Neural progenitor cell (in vitro differentiated cells): Measurements from ENCODE around the gene TRIM25. TPM values are rescaled to one million over a fixed set of nuclear protein-coding genes. Genes with fewer than 3 reads are reported as not detected.
A peak's percentile ranks its signal among the peaks of the same experiment; 100 is the strongest.

Source experiments
- DNase-seq: peaks from one replicate; pipeline ENCODE4 v3.0.0-alpha.2; 2016; ENCODE audit warnings: low spot score
- H2AFZ ChIP-seq: fragments of 200-600 bp; sonication (generic); replicated peaks from 2 replicates; pipeline ENCODE4 v1.6.1; 2016; ENCODE audit warnings: antibody characterized with exemption
- H3F3A ChIP-seq: fragments of 200-600 bp; sonication (generic); 2 replicates; pipeline ENCODE4 v1.6.1; 2016; ENCODE audit warnings: antibody characterized with exemption, low read depth
- H3K27ac ChIP-seq: fragments of 200-600 bp; sonication (generic); 2 replicates; pipeline ENCODE4 v1.5.1; 2016; ENCODE audit warnings: mild to moderate bottlenecking
- H3K27me3 ChIP-seq: fragments of 200-600 bp; sonication (generic); 2 replicates; pipeline ENCODE4 v1.6.1; 2016; ENCODE audit warnings: mild to moderate bottlenecking, moderate library complexity
- H3K36me3 ChIP-seq: fragments of 200-600 bp; sonication (generic); 2 replicates; pipeline ENCODE4 v1.5.1; 2016
- H3K4me1 ChIP-seq: fragments of 200-600 bp; sonication (generic); 2 replicates; pipeline ENCODE4 v1.6.1; 2016; ENCODE audit warnings: mixed run types
- H3K4me2 ChIP-seq: fragments of 200-600 bp; sonication (generic); 2 replicates; pipeline ENCODE4 v1.6.1; 2016
- H3K4me3 ChIP-seq: fragments of 200-600 bp; sonication (generic); 2 replicates; pipeline ENCODE4 v1.5.1; 2016
- H3K79me2 ChIP-seq: fragments of 200-600 bp; sonication (generic); 2 replicates; pipeline ENCODE4 v1.6.1; 2016; ENCODE audit warnings: low read depth
- H3K9ac ChIP-seq: fragments of 200-600 bp; sonication (generic); 2 replicates; pipeline ENCODE4 v1.6.1; 2016
- H3K9me3 ChIP-seq: fragments of 200-600 bp; sonication (generic); 2 replicates; pipeline ENCODE4 v1.5.1; 2016; ENCODE audit warnings: low read depth
- H4K20me1 ChIP-seq: fragments of 200-600 bp; sonication (generic); 2 replicates; pipeline ENCODE4 v1.6.1; 2016; ENCODE audit warnings: low read depth
- H3K27ac Mint-ChIP-seq: 3 replicates; pipeline ENCODE4 v1.8.0; 2021; ENCODE audit warnings: mixed read lengths
- H3K27me3 Mint-ChIP-seq: 2 replicates; pipeline ENCODE4 v1.8.0; 2022; ENCODE audit warnings: low read depth, mild to moderate bottlenecking, inconsistent platforms, moderate library complexity, mixed read lengths; ENCODE audit not compliant: insufficient read depth
- H3K36me3 Mint-ChIP-seq: 3 replicates; pipeline ENCODE4 v1.8.0; 2021; ENCODE audit warnings: mixed read lengths
- H3K4me1 Mint-ChIP-seq: 3 replicates; pipeline ENCODE4 v1.8.0; 2021; ENCODE audit warnings: mixed read lengths
- H3K4me3 Mint-ChIP-seq: 3 replicates; pipeline ENCODE4 v1.8.0; 2021; ENCODE audit warnings: mild to moderate bottlenecking, moderate library complexity, mixed read lengths
- H3K9me3 Mint-ChIP-seq: 3 replicates; pipeline ENCODE4 v1.8.0; 2020; ENCODE audit warnings: mixed read lengths
- CTCF ChIP-seq: fragments of 200-600 bp; sonication (generic); IDR thresholded peaks from 2 replicates; pipeline ENCODE4 v1.5.1; 2017; ENCODE audit warnings: antibody characterized with exemption, mild to moderate bottlenecking
- EZH2 ChIP-seq: fragments of 200-600 bp; sonication (generic); IDR thresholded peaks from 2 replicates; pipeline ENCODE4 v1.6.1; 2017; ENCODE audit warnings: antibody characterized with exemption, mild to moderate bottlenecking, moderate library complexity
- EZH2phosphoT487 ChIP-seq: fragments of 200-600 bp; sonication (generic); IDR thresholded peaks from 2 replicates; pipeline ENCODE4 v1.6.1; 2017; ENCODE audit warnings: antibody characterized with exemption
- total RNA-seq: library from RNA; depleted of rRNA; stranded (reverse); fragments of >200 nt; gene quantifications from 2 replicates; pipeline ENCODE4 v1.2.3, GENCODE V29; 2015; ENCODE audit warnings: low replicate concordance

The TRIM25 gene
- total RNA-seq, 1 donor from 2014 or later = 7.6 TPM

- Histone ChIP-seq H3K27me3 (peaks cover 40% of the 10 kb centered on the region), H3K4me3 (peak overlapping the region; percentile 65), H3K9ac (no peak overlapping the region), H3F3A (no peaks in the 10 kb centered on the region), H3K79me2 (no peaks in the 10 kb centered on the region), H3K9me3 (no peaks in the 10 kb centered on the region), H3K36me3 (no peaks in the 10 kb centered on the region), H3K4me2 (peak overlapping the region; percentile 89), H4K20me1 (no peaks in the 10 kb centered on the region), H3K4me1 (peaks cover 8% of the 10 kb centered on the region), H2AFZ (peak overlapping the region; percentile 90), H3K27ac (no peak overlapping the region)
- TF ChIP-seq EZH2 = no peak
- no peak for TF ChIP-seq EZH2phosphoT487
- no peak for TF ChIP-seq CTCF
- H3K36me3 Mint-ChIP-seq = no peaks in the 10 kb centered on the region
- H3K27me3 Mint-ChIP-seq = peaks cover 13% of the 10 kb centered on the region
- peak overlapping the region; percentile 86 for H3K4me3 Mint-ChIP-seq
- H3K27ac Mint-ChIP-seq = peak overlapping the region; percentile 25
- peaks cover 14% of the 10 kb centered on the region for H3K4me1 Mint-ChIP-seq
- H3K9me3 Mint-ChIP-seq = peaks cover 11% of the 10 kb centered on the region
- DNase-seq = no peak
Observed at GRCh38 chr17:56914581-56915273, 878 bp upstream of the TRIM25 start.

- Histone ChIP-seq H3K27ac (no peak overlapping the region), H2AFZ (peak overlapping the region; percentile 90), H3K36me3 (no peaks in the 10 kb centered on the region), H3F3A (no peaks in the 10 kb centered on the region), H3K79me2 (no peaks in the 10 kb centered on the region), H3K27me3 (peaks cover 40% of the 10 kb centered on the region), H4K20me1 (no peaks in the 10 kb centered on the region), H3K9ac (no peak overlapping the region), H3K4me1 (peaks cover 8% of the 10 kb centered on the region), H3K4me2 (peak overlapping the region; percentile 89), H3K9me3 (no peaks in the 10 kb centered on the region), H3K4me3 (peak overlapping the region; percentile 65)
- H3K9me3 Mint-ChIP-seq = peaks cover 11% of the 10 kb centered on the region
- no peak overlapping the region for H3K27ac Mint-ChIP-seq
- TF ChIP-seq EZH2 (no peak), EZH2phosphoT487 (no peak), CTCF (no peak)
- H3K27me3 Mint-ChIP-seq = peaks cover 11% of the 10 kb centered on the region
- peaks cover 14% of the 10 kb centered on the region for H3K4me1 Mint-ChIP-seq
- H3K4me3 Mint-ChIP-seq = peak overlapping the region; percentile 90
- H3K36me3 Mint-ChIP-seq = no peaks in the 10 kb centered on the region
- peak; percentile 59 for DNase-seq
Observed at GRCh38 chr17:56913353-56913866, 439 bp downstream of the TRIM25 start.

- H4K20me1 ChIP-seq = no peaks in the 10 kb centered on the region
- peaks cover 40% of the 10 kb centered on the region for H3K27me3 ChIP-seq
- peak overlapping the region; percentile 90 for H3K4me3 Mint-ChIP-seq
- no peak overlapping the region for H3K27ac ChIP-seq
- no peaks in the 10 kb centered on the region for H3K79me2 ChIP-seq
- TF ChIP-seq CTCF = no peak
- no peak for TF ChIP-seq EZH2
- TF ChIP-seq EZH2phosphoT487 = no peak
- no peaks in the 10 kb centered on the region for H3K36me3 ChIP-seq
- no peaks in the 10 kb centered on the region for H3K9me3 ChIP-seq
- peaks cover 14% of the 10 kb centered on the region for H3K4me1 Mint-ChIP-seq
- no peaks in the 10 kb centered on the region for H3F3A ChIP-seq
- H3K9me3 Mint-ChIP-seq = peaks cover 11% of the 10 kb centered on the region
- no peak overlapping the region for H3K9ac ChIP-seq
- H3K4me3 ChIP-seq = peak overlapping the region; percentile 65
- H2AFZ ChIP-seq = peak overlapping the region; percentile 90
- H3K36me3 Mint-ChIP-seq = no peaks in the 10 kb centered on the region
- H3K27ac Mint-ChIP-seq = no peak overlapping the region
- H3K27me3 Mint-ChIP-seq = peaks cover 11% of the 10 kb centered on the region
- peaks cover 8% of the 10 kb centered on the region for H3K4me1 ChIP-seq
- H3K4me2 ChIP-seq = peak overlapping the region; percentile 89
- DNase-seq = no peak
Observed at GRCh38 chr17:56913000-56913311, 893 bp downstream of the TRIM25 start.
